Stimulated activated naive CD8-positive, alpha-beta T cell treated with anti-CD3 and anti-CD28 coated beads, Interleukin-15, amount 100 ng/mL, for 72 hours (primary cell): Measurements from ENCODE around the gene PPFIBP2.
A peak's percentile ranks its signal among the peaks of the same experiment; 100 is the strongest.

Source experiments
- ATAC-seq: fragments of 150-1000 bp; cut with Tn5 transposase; 2 replicates; pipeline ENCODE4 v1.10.0; 2021; ENCODE audit warnings: mild to moderate bottlenecking, moderate library complexity
- DNase-seq, 2 donors: peaks; one replicate each; pipeline ENCODE4 v3.0.0; 2021 to 2022
- H3K27ac Mint-ChIP-seq, 2 donors: one replicate each; pipeline ENCODE4 v1.8.0; 2022; ENCODE audit warnings: mild to moderate bottlenecking in 2 of 2, mixed read lengths in 2 of 2, moderate library complexity in 2 of 2
- H3K27me3 Mint-ChIP-seq: one replicate; pipeline ENCODE4 v1.8.0; 2022; ENCODE audit warnings: mixed read lengths
- H3K4me1 Mint-ChIP-seq: one replicate; pipeline ENCODE4 v1.8.0; 2022; ENCODE audit warnings: mild to moderate bottlenecking, mixed read lengths
- H3K4me3 Mint-ChIP-seq, 2 donors: one replicate each; pipeline ENCODE4 v1.8.0; 2022; ENCODE audit warnings: mild to moderate bottlenecking in 2 of 2, mixed read lengths in 2 of 2, moderate library complexity in 1 of 2
- H3K9me3 Mint-ChIP-seq, 2 donors: one replicate each; pipeline ENCODE4 v1.8.0; 2022; ENCODE audit warnings: mixed read lengths in 2 of 2

PPFIBP2 gene

DNA sequence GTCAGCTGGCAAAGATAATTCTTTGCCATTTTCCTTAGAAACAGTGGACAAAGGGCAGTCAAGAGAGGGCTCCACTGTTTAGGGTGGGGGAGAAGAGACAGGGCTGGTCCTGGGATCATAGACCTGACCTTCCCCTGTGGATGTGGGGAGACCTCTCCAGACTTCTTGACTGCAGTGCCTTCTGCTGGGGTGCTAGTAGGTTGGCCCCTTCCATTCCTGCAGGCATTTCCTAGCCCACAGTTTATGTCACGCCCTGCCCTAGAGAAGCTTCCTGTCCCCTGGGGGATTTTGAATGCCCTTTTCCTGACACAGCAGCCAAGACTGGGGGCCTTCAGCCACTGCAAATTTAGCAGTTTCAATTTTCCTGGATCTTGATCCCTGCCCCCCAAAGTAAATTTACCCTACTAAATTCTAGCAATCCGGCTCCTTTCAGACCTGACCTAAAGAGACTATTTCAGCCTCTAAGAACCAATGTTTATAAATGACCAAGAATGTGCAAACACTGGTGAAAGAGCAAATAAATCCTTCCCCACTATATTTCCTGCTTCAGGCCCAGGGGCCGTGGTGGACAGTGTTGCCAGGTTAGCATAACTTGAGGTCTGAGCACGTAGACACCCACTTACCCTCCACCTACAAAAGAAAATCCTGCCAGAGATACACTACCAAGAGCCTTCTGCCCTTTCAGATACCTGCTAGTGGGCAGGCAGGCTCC is 58.4 kb downstream of the PPFIBP2 start:
- ATAC-seq (no peak), DNase-seq (no peak)
- Mint-ChIP-seq H3K27me3 (peaks cover 37% of the 10 kb centered on the region), H3K27ac (no peak overlapping the region), H3K4me3 (no peak overlapping the region), H3K4me1 (peaks cover 19% of the 10 kb centered on the region), H3K9me3 (no peaks in the 10 kb centered on the region)

DNA sequence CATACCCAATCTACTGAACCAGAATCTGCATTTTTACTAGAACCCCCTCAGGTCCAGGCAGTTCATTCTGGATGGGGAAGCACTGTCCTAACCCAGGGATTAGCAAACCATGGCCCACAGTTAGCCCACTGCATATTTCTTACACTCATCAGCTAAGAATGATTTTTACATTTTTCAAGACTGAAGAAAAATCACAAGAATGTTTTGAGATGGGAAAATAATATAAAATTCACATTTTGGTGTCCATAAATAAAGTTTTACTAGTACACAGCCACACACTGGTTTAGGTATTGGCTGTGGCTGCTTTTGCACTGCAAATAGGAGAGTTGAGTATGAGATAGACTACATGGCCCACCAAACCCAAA is 59.4 kb downstream of the PPFIBP2 start:
- peaks cover 47% of the 10 kb centered on the region for H3K27me3 Mint-ChIP-seq
- peaks cover 29% of the 10 kb centered on the region for H3K4me1 Mint-ChIP-seq
- no peaks in the 10 kb centered on the region for H3K9me3 Mint-ChIP-seq
- no peak overlapping the region for H3K4me3 Mint-ChIP-seq
- no peak overlapping the region for H3K27ac Mint-ChIP-seq
- DNase-seq (no peak), ATAC-seq (no peak)

DNA sequence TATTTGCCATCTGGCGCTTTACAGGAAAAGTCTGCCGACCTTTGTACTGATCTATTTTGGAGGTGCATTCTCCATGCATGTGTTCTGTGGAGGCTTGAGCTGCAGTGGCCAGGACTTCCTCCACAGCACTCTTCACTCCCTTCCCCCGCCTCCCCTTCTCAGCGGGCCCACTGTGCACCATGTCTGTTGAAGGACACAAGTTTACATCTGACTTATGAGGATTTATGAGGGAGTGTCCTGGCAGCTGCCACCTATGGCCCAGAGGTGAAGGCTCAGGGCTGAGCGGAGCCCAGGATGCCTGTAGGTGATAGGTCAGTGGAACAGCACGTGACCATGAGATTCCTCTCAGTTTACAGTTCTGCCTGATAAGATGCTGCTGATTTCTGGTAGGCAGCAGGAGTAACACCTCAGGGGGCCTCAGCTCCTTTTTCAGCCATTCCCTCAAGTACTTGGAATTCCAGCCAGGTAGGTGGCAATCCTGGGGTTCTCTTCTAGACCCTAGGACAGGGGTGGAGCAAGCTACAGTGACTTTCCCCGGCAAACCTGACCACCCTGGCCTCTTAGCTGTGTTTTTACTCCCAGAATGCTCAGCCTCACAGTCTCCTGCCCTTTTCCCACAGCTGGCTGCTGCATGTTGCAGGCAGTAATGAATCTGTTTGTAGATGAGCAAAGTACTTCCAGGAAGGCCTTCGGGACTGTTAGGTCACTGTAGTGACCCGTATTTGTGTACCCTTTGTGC is 59.9 kb downstream of the PPFIBP2 start:
- no peaks in the 10 kb centered on the region for H3K9me3 Mint-ChIP-seq
- no peak for DNase-seq
- peaks cover 52% of the 10 kb centered on the region for H3K27me3 Mint-ChIP-seq
- peaks cover 35% of the 10 kb centered on the region for H3K4me1 Mint-ChIP-seq
- H3K27ac Mint-ChIP-seq: no peak overlapping the region
- H3K4me3 Mint-ChIP-seq: no peak overlapping the region
- no peak for ATAC-seq

DNA sequence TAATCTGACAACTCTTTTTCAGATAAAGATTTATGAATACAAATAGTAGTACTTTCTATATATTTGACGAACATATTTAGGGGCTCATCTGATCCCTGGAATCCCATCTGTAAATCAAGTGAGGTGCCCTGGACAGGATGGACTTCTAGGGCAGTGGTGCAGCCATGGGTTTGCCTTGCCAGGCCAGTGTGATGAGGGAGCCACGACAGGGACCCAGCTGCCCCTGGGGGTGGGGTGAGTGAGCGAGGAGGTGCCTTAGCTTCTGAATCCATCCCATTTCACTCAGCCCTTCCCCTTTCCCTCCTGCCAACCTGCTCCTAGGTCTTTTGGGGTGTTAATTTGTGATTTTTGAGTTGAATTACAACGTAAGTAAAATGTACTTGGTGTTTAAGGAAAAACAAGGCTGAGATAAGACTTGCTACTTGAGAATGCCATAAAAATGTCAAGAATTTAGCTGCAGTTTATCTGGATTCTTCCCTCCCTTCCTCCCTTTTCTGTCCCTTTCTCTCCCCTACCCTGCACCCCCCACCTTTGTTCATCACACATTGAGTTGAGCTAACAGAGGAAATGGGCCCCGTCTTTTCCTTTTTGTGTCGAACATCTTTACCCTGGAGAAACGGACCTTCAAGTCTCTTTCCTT is 60.8 kb downstream of the PPFIBP2 start:
- H3K4me1 Mint-ChIP-seq: peaks cover 36% of the 10 kb centered on the region
- no peak for ATAC-seq
- H3K9me3 Mint-ChIP-seq: no peaks in the 10 kb centered on the region
- no peak overlapping the region for H3K27ac Mint-ChIP-seq
- H3K27me3 Mint-ChIP-seq: peaks cover 56% of the 10 kb centered on the region
- H3K4me3 Mint-ChIP-seq: no peak overlapping the region
- no peak for DNase-seq

DNA sequence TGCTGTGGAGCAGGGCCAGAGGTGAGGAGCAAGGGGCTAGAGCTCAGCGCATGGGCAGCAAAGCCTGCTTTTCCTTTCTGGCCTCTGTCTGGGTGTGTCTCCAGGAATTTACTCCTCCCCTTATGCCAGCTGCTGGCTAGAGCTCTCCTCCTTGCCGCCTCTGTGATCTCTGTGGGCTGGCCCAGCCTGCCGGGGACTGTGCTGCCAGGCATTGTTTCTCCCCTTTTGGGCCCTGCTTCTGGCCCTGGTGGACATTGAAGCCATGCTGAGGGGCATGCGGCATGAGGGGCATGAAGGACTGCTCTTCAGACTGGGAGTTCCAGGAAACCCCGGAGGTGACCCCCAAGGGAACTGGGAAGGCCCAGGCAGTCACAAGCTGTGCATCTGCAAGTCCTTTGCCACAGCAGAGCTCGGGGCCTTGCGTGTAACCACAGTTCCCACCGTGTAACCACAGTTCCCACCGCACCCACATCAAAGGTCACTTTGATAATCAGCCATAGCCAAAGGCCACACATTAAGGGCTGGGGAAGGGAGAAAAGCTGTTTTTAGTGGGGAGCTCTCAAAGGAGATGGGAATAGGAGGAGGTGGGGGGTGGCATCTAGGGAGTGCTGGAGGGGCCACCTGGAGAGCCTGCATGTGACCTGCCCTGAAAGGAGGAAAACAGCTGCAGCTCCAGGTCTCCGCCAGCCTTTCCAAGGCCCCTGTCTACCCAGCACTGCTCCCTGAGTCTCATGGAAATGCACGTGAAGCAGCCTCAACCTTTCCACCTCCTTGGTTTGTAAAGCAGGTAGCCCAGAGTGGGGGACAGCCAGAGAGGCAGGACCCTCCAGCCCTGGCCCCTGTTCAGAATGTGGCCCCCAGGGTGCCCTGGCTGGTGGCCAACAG is 62.3 kb downstream of the PPFIBP2 start:
- Mint-ChIP-seq H3K4me3 (peak overlapping the region in 1 of 2 donors; percentile 8), H3K9me3 (no peaks in the 10 kb centered on the region), H3K4me1 (peaks cover 36% of the 10 kb centered on the region), H3K27me3 (peaks cover 53% of the 10 kb centered on the region), H3K27ac (peak overlapping the region in 1 of 2 donors; percentile 76)
- ATAC-seq (peak; percentile 64), DNase-seq (peak; percentile 26 to 47)

DNA sequence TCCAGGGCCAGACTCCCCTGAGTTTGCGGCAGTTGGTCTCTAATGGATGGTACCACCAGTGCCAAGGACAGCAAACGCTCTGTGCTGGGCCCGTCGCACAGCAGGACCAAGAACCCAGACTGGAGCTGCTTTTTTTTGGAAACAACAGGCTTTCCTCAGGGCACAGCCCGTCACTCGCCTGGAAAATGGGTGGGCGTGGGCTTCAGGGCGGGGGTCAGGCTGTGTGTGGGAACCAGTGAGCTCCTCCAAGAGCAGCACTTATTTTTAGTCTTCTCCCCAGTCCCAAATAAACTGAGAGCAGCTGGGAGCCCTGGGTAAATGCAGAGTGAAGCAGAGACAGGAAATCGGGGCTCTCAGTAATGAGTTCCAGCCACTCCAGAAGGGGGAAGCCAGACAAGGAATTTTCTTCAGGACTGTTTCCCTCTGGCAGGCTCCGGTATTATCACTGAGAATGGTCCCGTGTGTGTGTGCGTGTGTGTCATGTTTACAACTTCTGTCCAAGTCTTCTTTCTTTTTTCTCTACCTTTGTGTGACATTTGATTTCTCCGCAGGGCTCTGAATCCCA is 63.0 kb downstream of the PPFIBP2 start:
- H3K4me1 Mint-ChIP-seq: peaks cover 36% of the 10 kb centered on the region
- ATAC-seq: no peak
- peaks cover 46% of the 10 kb centered on the region for H3K27me3 Mint-ChIP-seq

DNA sequence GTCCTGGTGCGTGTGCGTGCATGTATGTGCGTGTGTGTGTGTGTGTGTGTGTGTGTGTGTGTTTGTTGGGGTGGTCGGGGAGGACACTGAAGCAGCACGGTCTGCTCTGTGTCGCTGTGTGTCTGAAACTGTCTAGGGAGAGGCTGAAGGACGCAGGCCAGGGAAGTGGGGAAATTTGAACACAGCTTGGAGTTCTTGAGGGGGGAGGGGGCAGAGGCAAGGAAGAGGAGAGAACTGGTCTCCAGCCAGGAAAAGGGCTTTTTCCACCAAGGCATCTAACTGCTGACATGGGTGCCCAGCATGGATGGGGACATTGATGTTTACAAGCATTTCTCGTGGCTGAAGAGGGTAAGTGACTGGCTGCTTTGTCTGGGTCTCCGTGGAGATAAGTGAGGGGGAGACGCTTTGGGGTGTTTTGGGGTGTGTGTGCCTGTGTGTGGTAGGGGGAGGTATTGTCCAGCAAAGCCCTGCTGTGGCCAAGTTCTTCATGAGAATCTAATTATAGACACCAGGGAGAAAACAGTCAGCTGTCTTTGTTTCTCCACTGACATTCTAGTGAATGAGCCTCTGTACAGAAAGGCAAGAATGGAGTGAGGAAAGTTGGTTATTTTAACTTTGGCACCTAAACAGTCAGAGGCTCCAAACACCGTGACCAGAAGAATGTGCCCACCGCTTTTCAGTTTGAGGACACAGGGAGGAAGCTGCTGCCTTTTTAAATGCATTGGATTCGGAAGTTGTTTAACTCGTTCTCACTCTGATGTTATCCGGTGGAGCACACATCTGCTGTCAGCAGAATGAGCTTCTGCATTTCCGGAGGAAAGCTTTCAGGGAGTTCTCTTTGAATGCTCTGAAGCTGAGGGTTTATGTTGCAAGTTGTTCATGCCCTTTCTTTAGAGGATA is 63.7 kb downstream of the PPFIBP2 start:
- peaks cover 36% of the 10 kb centered on the region for H3K4me1 Mint-ChIP-seq
- peak overlapping the region; percentile 1 to 68 for H3K27ac Mint-ChIP-seq
- H3K9me3 Mint-ChIP-seq: no peaks in the 10 kb centered on the region
- H3K4me3 Mint-ChIP-seq: peak overlapping the region; percentile 37 to 39
- DNase-seq (no peak), ATAC-seq (peak; percentile 45)
- peaks cover 45% of the 10 kb centered on the region for H3K27me3 Mint-ChIP-seq

More for the DNA sequence above, 63.0 kb downstream of the PPFIBP2 start:
- DNase-seq: no peak
- peak overlapping the region; percentile 12 to 39 for H3K4me3 Mint-ChIP-seq
- H3K27ac Mint-ChIP-seq: peak overlapping the region in 1 of 2 donors; percentile 68
- H3K9me3 Mint-ChIP-seq: no peaks in the 10 kb centered on the region

DNA sequence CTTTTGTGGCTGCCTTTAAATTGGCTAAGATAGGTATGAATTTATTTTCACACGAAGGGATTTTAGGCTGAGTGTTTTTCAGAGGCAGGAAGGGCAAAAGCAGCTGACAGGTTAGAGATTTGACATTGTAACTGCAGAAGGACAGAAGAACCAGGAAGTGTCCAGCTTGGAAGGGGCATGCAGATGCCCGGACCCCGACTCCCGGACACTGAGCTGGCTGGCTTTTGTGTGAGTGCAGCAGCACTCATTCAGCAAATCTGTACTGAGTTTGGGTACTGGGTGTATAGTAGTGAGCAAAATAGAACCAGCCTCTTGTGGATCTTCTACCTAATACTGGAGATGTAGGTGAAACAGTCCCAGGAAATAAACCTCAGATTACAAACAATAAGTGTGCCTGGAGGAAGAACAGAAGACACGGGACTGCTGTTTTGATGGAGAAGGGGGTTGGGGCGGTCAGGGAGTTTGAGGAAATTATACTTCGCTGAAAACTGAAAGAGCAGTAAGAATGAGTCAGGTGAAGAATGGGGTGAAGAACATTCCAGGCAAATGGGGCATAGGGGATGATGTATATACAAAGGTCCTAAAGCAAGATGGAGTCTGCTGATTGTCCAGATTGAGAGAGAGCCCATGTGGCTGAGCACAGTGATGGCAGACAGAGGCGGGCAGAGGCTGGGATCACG is 64.6 kb downstream of the PPFIBP2 start:
- Mint-ChIP-seq H3K4me3 (peak overlapping the region; percentile 37 to 39), H3K9me3 (no peaks in the 10 kb centered on the region), H3K4me1 (peaks cover 36% of the 10 kb centered on the region), H3K27ac (no peak overlapping the region), H3K27me3 (peaks cover 45% of the 10 kb centered on the region)
- ATAC-seq (no peak), DNase-seq (no peak)

DNA sequence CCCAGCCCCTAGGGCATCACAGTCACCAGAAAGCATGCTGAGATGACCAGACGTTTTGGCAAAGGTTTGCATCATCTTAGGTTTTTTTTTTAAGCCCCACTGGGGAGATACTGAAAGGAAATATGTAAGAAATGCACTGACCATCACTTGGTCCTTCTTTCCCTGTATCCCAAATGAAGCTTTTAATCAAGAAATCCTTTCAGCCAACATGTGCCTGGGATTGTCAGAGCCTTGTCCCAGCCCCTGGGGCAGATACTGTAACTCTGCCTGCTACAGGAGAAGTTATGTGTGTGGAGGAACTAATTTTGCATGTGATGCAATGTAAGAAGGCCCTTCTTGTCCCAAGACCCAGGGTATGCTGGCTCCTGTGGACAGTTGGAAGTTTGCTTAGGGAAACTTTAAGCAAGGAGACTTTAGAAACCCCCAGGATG is 65.6 kb downstream of the PPFIBP2 start:
- H3K9me3 Mint-ChIP-seq: no peaks in the 10 kb centered on the region
- DNase-seq (no peak), ATAC-seq (no peak)
- H3K4me3 Mint-ChIP-seq: no peak overlapping the region
- peaks cover 36% of the 10 kb centered on the region for H3K4me1 Mint-ChIP-seq
- H3K27ac Mint-ChIP-seq: no peak overlapping the region
- peaks cover 45% of the 10 kb centered on the region for H3K27me3 Mint-ChIP-seq

DNA sequence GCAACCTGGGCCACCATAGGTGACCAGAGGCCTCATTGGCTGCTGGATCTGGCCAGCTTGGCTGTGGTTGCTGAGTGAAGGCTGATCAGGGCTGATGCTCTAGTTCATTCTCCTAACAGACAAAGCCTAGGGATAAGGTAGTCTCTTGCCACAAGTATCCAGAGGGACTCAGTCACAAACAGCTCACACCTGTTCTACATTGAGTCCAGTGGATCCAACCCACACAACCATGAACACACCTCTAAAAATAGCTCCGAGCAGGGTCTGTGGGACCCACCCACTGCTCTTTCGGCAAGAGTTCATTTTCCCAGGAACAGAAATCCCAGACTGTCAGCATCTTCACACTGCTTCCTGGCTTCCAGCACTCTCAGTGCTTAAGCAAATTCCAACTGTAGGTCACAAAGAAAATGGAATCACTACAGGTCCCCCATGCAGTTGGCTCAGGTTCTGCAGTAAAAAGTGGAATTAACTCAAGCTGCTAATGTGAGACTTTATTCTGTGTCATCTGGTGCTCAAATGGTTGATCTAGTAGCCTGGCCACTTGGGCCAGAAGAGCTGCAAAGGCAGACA is 67.3 kb downstream of the PPFIBP2 start:
- Mint-ChIP-seq H3K4me3 (no peak overlapping the region), H3K4me1 (peaks cover 27% of the 10 kb centered on the region), H3K27ac (no peak overlapping the region), H3K9me3 (no peaks in the 10 kb centered on the region), H3K27me3 (peaks cover 30% of the 10 kb centered on the region)
- ATAC-seq (no peak), DNase-seq (no peak)

DNA sequence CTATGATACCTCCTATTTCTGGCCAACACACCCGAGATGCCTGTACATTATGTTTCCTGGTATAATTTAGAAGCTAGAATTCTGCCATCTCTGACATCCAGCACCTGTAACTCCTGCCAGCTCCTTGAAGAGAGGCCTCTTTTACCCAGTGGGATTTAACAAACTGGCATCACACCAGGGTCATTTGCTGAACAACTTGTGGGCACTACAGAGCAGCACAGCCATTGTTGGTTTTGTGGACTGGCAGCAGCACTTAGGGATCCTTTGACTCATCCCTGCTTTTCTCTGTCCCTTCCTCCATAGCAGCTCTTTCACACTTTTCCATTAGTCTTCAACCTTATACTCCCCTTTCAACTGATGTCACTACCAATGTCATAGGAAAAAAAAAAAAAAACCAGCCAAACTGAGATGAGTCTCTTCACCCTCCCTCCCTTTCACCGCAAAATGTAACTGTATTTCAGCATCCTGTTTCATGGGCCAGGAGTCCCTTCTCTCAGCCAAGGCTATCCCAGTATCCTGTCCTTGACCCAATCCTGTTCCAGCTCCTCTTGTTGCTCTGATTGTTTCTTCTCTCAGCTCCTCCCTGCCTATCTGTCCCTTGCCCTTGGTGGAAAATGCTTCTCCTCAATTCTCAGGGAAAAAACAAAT is 68.7 kb downstream of the PPFIBP2 start:
- Mint-ChIP-seq H3K27me3 (peaks cover 17% of the 10 kb centered on the region), H3K9me3 (no peaks in the 10 kb centered on the region), H3K4me3 (no peak overlapping the region), H3K4me1 (peaks cover 14% of the 10 kb centered on the region), H3K27ac (no peak overlapping the region)
- ATAC-seq (no peak), DNase-seq (no peak)

DNA sequence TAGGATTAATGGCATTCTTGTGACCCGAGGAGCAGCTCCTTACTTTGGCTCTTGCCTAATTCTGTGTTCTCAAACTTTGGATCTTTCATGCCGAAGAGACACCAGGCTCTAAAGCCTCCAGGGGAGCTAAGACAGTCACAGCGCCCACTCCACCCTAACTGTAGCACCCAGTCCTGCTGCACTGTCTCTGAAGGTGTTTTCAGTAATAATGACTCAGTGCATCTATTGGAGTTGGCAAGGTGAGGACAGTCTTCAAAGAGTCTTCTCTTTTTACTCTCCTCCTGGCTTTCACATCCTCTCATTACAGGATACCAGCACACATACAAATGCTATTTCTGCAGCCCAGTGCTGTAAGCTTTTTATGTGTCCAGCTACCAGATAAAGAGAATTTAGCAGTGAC is 69.4 kb downstream of the PPFIBP2 start:
- Mint-ChIP-seq H3K27ac (peak overlapping the region in 1 of 2 donors; percentile 38), H3K4me1 (peaks cover 6% of the 10 kb centered on the region), H3K27me3 (peaks cover 9% of the 10 kb centered on the region), H3K9me3 (no peaks in the 10 kb centered on the region), H3K4me3 (no peak overlapping the region)
- no peak for DNase-seq
- peak; percentile 57 for ATAC-seq

DNA sequence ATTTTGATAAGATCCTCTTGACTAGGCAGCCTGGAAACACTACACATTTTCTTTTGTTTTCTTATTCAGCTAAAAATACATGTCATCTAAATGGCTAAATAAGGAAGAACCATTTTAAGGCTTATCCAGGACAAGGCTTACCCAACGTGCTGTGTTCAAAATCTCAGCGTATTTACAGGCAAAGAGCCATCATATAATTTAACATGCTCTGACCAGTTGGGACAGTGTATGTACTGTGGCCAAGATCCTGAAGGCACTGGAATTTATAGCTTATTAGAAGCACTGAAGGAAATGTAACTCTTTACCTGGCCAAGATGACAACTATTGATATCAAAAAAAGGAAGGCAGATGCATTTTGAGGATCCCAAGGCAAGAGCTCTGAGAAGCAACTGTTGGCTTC is 71.1 kb downstream of the PPFIBP2 start:
- H3K9me3 Mint-ChIP-seq: no peaks in the 10 kb centered on the region
- no peak overlapping the region for H3K4me3 Mint-ChIP-seq
- ATAC-seq: no peak
- no peak overlapping the region for H3K27ac Mint-ChIP-seq
- no peaks in the 10 kb centered on the region for H3K4me1 Mint-ChIP-seq
- no peak for DNase-seq
- H3K27me3 Mint-ChIP-seq: no peaks in the 10 kb centered on the region
